Measurements from ENCODE around the gene STK39.

The STK39 gene

GRCh38 chr2:168174756-168175155, 72.6 kb downstream of the STK39 start:
- no peak overlapping the region for H3K18ac ChIP-seq (ENCODE audit: low read depth in 1 of 2, low read length in 2 of 2)
- 93% methylated on average over 2 of the region's 2 CpGs for WGBS
- H2BK12ac ChIP-seq (ENCODE audit: low read length in 2 of 2) = no peak overlapping the region
- H3K9me3 ChIP-seq (ENCODE audit: control insufficient read depth, low read length) = no peaks in the 10 kb centered on the region
- no peak overlapping the region for H3K4me3 ChIP-seq (ENCODE audit: insufficient read depth in 1 of 2, low read depth in 1 of 2, low read length in 2 of 2)
- no peak overlapping the region for H3K4me2 ChIP-seq (ENCODE audit: low read length, poor library complexity, severe bottlenecking)
- H3K9ac ChIP-seq (ENCODE audit: low read length) = no peak overlapping the region
- no peaks in the 10 kb centered on the region for H3K27me3 ChIP-seq (ENCODE audit: control insufficient read depth in 1 of 2, insufficient read depth in 1 of 2, low read length in 2 of 2)
- H2AK5ac ChIP-seq (ENCODE audit: low read length, severe bottlenecking) = no peak overlapping the region
- H3K79me1 ChIP-seq (replicated peaks; ENCODE audit: low read length, poor library complexity, severe bottlenecking) = peaks cover 32% of the 10 kb centered on the region
- H3K36me3 ChIP-seq (ENCODE audit: control insufficient read depth in 1 of 2, insufficient read depth in 2 of 2, low read depth in 1 of 2, low read length in 2 of 2) = peaks cover 6 to 9% of the 10 kb centered on the region in 2 experiments
- H3K14ac ChIP-seq (ENCODE audit: low read length in 2 of 2) = no peak overlapping the region
- no peak overlapping the region for H2BK5ac ChIP-seq (ENCODE audit: low read depth, low read length, poor library complexity, severe bottlenecking)
- H4K8ac ChIP-seq (ENCODE audit: low read length) = no peak overlapping the region
- DNase-seq = no peak
- H2BK15ac ChIP-seq (ENCODE audit: low read depth, poor library complexity, severe bottlenecking) = no peak overlapping the region
- H3K4ac ChIP-seq (ENCODE audit: low read depth in 1 of 2, low read length in 2 of 2) = peak overlapping the region in 1 of 2 experiments; percentile 49
- no peak overlapping the region for H3K23ac ChIP-seq (ENCODE audit: low read length in 2 of 2)
- no peak overlapping the region for H3K27ac ChIP-seq (ENCODE audit: low read length, poor library complexity, severe bottlenecking)
- H4K91ac ChIP-seq (ENCODE audit: low read length) = no peak overlapping the region
- H2BK120ac ChIP-seq (ENCODE audit: low read depth, low read length) = no peak overlapping the region
- H2AFZ ChIP-seq (ENCODE audit: low read depth, low read length) = no peak overlapping the region
- peaks cover under 1% of the 10 kb centered on the region for H3K4me1 ChIP-seq (ENCODE audit: control insufficient read depth, insufficient read depth, low read depth, low read length)

DNA sequence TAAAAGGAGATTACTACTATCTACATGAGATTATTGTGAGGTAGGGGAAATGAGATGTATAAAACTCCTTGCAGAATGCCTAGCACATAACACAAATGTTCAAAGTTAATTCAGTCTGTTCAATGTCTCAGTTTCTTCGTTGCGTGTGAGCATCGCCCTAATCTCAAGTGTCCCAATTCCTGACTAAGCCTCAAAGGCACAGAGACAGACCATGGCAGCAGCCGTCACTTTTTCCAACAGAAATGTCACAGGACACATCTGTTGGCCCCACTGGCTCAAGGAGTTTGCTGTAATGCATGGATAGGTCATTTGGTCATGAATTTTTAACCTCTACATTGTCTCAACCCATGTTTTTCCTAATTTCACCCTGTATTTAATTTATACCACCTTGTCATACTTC, 75.3 kb downstream of the STK39 start:
- H2BK15ac ChIP-seq (ENCODE audit: low read depth, poor library complexity, severe bottlenecking) = no peak overlapping the region
- no peak overlapping the region for H3K14ac ChIP-seq (ENCODE audit: low read length in 2 of 2)
- H3K27ac ChIP-seq (ENCODE audit: low read length, poor library complexity, severe bottlenecking) = no peak overlapping the region
- peaks cover 6% of the 10 kb centered on the region in 2 experiments for H3K36me3 ChIP-seq (ENCODE audit: control insufficient read depth in 1 of 2, insufficient read depth in 2 of 2, low read depth in 1 of 2, low read length in 2 of 2)
- 62% methylated on average over 4 of the region's 4 CpGs for WGBS
- H3K23ac ChIP-seq (ENCODE audit: low read length in 2 of 2) = no peak overlapping the region
- no peak overlapping the region for H3K4me2 ChIP-seq (ENCODE audit: low read length, poor library complexity, severe bottlenecking)
- no peak overlapping the region for H2AK5ac ChIP-seq (ENCODE audit: low read length, severe bottlenecking)
- peak; percentile 77 for DNase-seq
- no peaks in the 10 kb centered on the region for H3K9me3 ChIP-seq (ENCODE audit: control insufficient read depth, low read length)
- no peak overlapping the region for H4K8ac ChIP-seq (ENCODE audit: low read length)
- no peak overlapping the region for H2AFZ ChIP-seq (ENCODE audit: low read depth, low read length)
- no peak overlapping the region for H3K4ac ChIP-seq (ENCODE audit: low read depth in 1 of 2, low read length in 2 of 2)
- peaks cover 28% of the 10 kb centered on the region for H3K79me1 ChIP-seq (replicated peaks; ENCODE audit: low read length, poor library complexity, severe bottlenecking)
- H2BK5ac ChIP-seq (ENCODE audit: low read depth, low read length, poor library complexity, severe bottlenecking) = no peak overlapping the region
- no peak overlapping the region for H3K9ac ChIP-seq (ENCODE audit: low read length)
- no peak overlapping the region for H3K18ac ChIP-seq (ENCODE audit: low read depth in 1 of 2, low read length in 2 of 2)
- H3K4me3 ChIP-seq (ENCODE audit: insufficient read depth in 1 of 2, low read depth in 1 of 2, low read length in 2 of 2) = no peak overlapping the region
- no peak overlapping the region for H2BK12ac ChIP-seq (ENCODE audit: low read length in 2 of 2)
- H4K91ac ChIP-seq (ENCODE audit: low read length) = no peak overlapping the region
- H3K4me1 ChIP-seq (ENCODE audit: control insufficient read depth, insufficient read depth, low read depth, low read length) = peaks cover 10% of the 10 kb centered on the region
- no peak overlapping the region for H2BK120ac ChIP-seq (ENCODE audit: low read depth, low read length)
- no peaks in the 10 kb centered on the region for H3K27me3 ChIP-seq (ENCODE audit: control insufficient read depth in 1 of 2, insufficient read depth in 1 of 2, low read length in 2 of 2)

GRCh38 chr2:168171059-168171762, 76.2 kb downstream of the STK39 start:
- Histone ChIP-seq H3K9me3 (ENCODE audit: control insufficient read depth, low read length) (no peaks in the 10 kb centered on the region), H3K36me3 (ENCODE audit: control insufficient read depth in 1 of 2, insufficient read depth in 2 of 2, low read depth in 1 of 2, low read length in 2 of 2) (peaks cover 6 to 8% of the 10 kb centered on the region in 2 experiments), H3K9ac (ENCODE audit: low read length) (no peak overlapping the region), H3K27ac (ENCODE audit: low read length, poor library complexity, severe bottlenecking) (no peak overlapping the region), H4K8ac (ENCODE audit: low read length) (no peak overlapping the region), H4K91ac (ENCODE audit: low read length) (no peak overlapping the region), H2AK5ac (ENCODE audit: low read length, severe bottlenecking) (no peak overlapping the region), H2BK120ac (ENCODE audit: low read depth, low read length) (no peak overlapping the region), H3K18ac (ENCODE audit: low read depth in 1 of 2, low read length in 2 of 2) (peak overlapping the region in 1 of 2 experiments; percentile 52), H3K4me2 (ENCODE audit: low read length, poor library complexity, severe bottlenecking) (no peak overlapping the region), H2BK5ac (ENCODE audit: low read depth, low read length, poor library complexity, severe bottlenecking) (no peak overlapping the region), H3K4me1 (ENCODE audit: control insufficient read depth, insufficient read depth, low read depth, low read length) (peaks cover 10% of the 10 kb centered on the region), H3K4me3 (ENCODE audit: insufficient read depth in 1 of 2, low read depth in 1 of 2, low read length in 2 of 2) (no peak overlapping the region), H3K79me1 (replicated peaks; ENCODE audit: low read length, poor library complexity, severe bottlenecking) (peaks cover 33% of the 10 kb centered on the region), H3K4ac (ENCODE audit: low read depth in 1 of 2, low read length in 2 of 2) (no peak overlapping the region), H3K27me3 (ENCODE audit: control insufficient read depth in 1 of 2, insufficient read depth in 1 of 2, low read length in 2 of 2) (no peaks in the 10 kb centered on the region), H3K23ac (ENCODE audit: low read length in 2 of 2) (no peak overlapping the region), H3K14ac (ENCODE audit: low read length in 2 of 2) (no peak overlapping the region), H2AFZ (ENCODE audit: low read depth, low read length) (no peak overlapping the region), H2BK12ac (ENCODE audit: low read length in 2 of 2) (no peak overlapping the region), H2BK15ac (ENCODE audit: low read depth, poor library complexity, severe bottlenecking) (no peak overlapping the region)
- DNase-seq = no peak
- WGBS = 92% methylated on average over 4 of the region's 7 CpGs

GRCh38 chr2:168169097-168169745, 78.2 kb downstream of the STK39 start:
- no peak overlapping the region for H4K8ac ChIP-seq (ENCODE audit: low read length)

More at GRCh38 chr2:168169097-168169745, 78.2 kb downstream of the STK39 start:
- Histone ChIP-seq H3K4me2 (ENCODE audit: low read length, poor library complexity, severe bottlenecking) (no peak overlapping the region), H2AK5ac (ENCODE audit: low read length, severe bottlenecking) (no peak overlapping the region), H3K4ac (ENCODE audit: low read depth in 1 of 2, low read length in 2 of 2) (no peak overlapping the region), H3K9ac (ENCODE audit: low read length) (no peak overlapping the region), H3K27me3 (ENCODE audit: control insufficient read depth in 1 of 2, insufficient read depth in 1 of 2, low read length in 2 of 2) (no peaks in the 10 kb centered on the region), H3K23ac (ENCODE audit: low read length in 2 of 2) (no peak overlapping the region), H3K9me3 (ENCODE audit: control insufficient read depth, low read length) (no peaks in the 10 kb centered on the region), H4K91ac (ENCODE audit: low read length) (no peak overlapping the region), H3K79me1 (replicated peaks; ENCODE audit: low read length, poor library complexity, severe bottlenecking) (peaks cover 35% of the 10 kb centered on the region), H3K4me3 (ENCODE audit: insufficient read depth in 1 of 2, low read depth in 1 of 2, low read length in 2 of 2) (no peak overlapping the region), H3K4me1 (ENCODE audit: control insufficient read depth, insufficient read depth, low read depth, low read length) (peaks cover 10% of the 10 kb centered on the region), H2AFZ (ENCODE audit: low read depth, low read length) (no peak overlapping the region), H2BK5ac (ENCODE audit: low read depth, low read length, poor library complexity, severe bottlenecking) (no peak overlapping the region), H2BK120ac (ENCODE audit: low read depth, low read length) (no peak overlapping the region), H3K36me3 (ENCODE audit: control insufficient read depth in 1 of 2, insufficient read depth in 2 of 2, low read depth in 1 of 2, low read length in 2 of 2) (peaks cover 3 to 6% of the 10 kb centered on the region in 2 experiments), H2BK12ac (ENCODE audit: low read length in 2 of 2) (no peak overlapping the region), H3K27ac (ENCODE audit: low read length, poor library complexity, severe bottlenecking) (peak overlapping the region; percentile 43), H3K14ac (ENCODE audit: low read length in 2 of 2) (no peak overlapping the region), H3K18ac (ENCODE audit: low read depth in 1 of 2, low read length in 2 of 2) (no peak overlapping the region), H2BK15ac (ENCODE audit: low read depth, poor library complexity, severe bottlenecking) (no peak overlapping the region)
- WGBS = 100% methylated on average over 1 of the region's 4 CpGs
- no peak for DNase-seq

All from mesenchymal stem cell (in vitro differentiated cells and primary cell).